HL-60 (cell line): ENCODE data around the gene RPL26.

Experiments used
- DNase-seq, 2 experiments: peaks; one replicate each; pipeline ENCODE4 v3.0.0-alpha.2; 2010 to 2020; ENCODE audit warnings: low read depth in 1 of 2, low spot score in 1 of 2
- H3K27ac ChIP-seq: fragments of 250-450 bp; sonication (Bioruptor Pico); replicated peaks from 2 replicates; pipeline ENCODE4 v1.5.1; 2020; ENCODE audit warnings: mild to moderate bottlenecking, moderate library complexity
- H3K27me3 ChIP-seq: fragments of 250-450 bp; sonication (Bioruptor Pico); 2 replicates; pipeline ENCODE4 v1.5.1; 2021; ENCODE audit warnings: mild to moderate bottlenecking, moderate library complexity; ENCODE audit not compliant: insufficient read depth, poor library complexity, severe bottlenecking
- H3K4me3 ChIP-seq: replicated peaks from 2 replicates; pipeline ENCODE4 v1.5.1; 2011; ENCODE audit warnings: mild to moderate bottlenecking, control low read depth, low read length; ENCODE audit not compliant: insufficient read depth
- GABPA ChIP-seq: IDR thresholded peaks from 2 replicates; pipeline ENCODE4 v1.6.1; 2012; ENCODE audit warnings: low read depth
- POLR2AphosphoS5 ChIP-seq: IDR thresholded peaks from 2 replicates; pipeline ENCODE4 v1.6.1; 2012; ENCODE audit warnings: low read depth
- SPI1 ChIP-seq: IDR thresholded peaks from 2 replicates; pipeline ENCODE4 v1.6.1; 2012; ENCODE audit warnings: low read depth, mild to moderate bottlenecking, borderline replicate concordance
- TF ChIP-seq, protein P1 (sequence below): IDR thresholded peaks from 2 replicates; pipeline ENCODE4 v1.6.1; 2012; ENCODE audit warnings: low read depth; ENCODE audit not compliant: insufficient replicate concordance
- TF ChIP-seq, protein P2 (sequence below): IDR thresholded peaks from one replicate; pipeline ENCODE4 v1.5.1; 2011; ENCODE audit warnings: low read length, control low read depth, inconsistent platforms; ENCODE audit not compliant: insufficient read depth

RPL26 gene

DNA sequence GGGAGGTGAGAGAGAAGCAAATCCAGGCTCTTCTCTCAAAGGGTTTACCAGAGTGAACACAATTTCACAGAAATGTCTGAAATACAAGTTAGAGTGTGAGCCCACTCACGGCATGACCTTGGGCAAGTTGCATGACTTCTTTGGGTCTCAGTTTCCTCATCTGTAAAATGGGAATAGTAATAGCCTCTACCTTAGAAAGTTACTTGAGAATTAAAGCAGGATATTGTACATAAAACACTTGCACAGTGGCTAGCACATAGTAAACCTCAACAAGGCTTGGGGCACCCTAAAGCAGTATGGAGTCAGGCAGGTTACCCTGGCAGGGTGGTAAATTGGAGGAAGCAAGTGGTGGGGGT, 27.9 kb upstream of the RPL26 start:
- TF ChIP-seq SPI1 (no peak), POLR2AphosphoS5 (no peak), GABPA (no peak)
- TF ChIP-seq, protein P1, sequence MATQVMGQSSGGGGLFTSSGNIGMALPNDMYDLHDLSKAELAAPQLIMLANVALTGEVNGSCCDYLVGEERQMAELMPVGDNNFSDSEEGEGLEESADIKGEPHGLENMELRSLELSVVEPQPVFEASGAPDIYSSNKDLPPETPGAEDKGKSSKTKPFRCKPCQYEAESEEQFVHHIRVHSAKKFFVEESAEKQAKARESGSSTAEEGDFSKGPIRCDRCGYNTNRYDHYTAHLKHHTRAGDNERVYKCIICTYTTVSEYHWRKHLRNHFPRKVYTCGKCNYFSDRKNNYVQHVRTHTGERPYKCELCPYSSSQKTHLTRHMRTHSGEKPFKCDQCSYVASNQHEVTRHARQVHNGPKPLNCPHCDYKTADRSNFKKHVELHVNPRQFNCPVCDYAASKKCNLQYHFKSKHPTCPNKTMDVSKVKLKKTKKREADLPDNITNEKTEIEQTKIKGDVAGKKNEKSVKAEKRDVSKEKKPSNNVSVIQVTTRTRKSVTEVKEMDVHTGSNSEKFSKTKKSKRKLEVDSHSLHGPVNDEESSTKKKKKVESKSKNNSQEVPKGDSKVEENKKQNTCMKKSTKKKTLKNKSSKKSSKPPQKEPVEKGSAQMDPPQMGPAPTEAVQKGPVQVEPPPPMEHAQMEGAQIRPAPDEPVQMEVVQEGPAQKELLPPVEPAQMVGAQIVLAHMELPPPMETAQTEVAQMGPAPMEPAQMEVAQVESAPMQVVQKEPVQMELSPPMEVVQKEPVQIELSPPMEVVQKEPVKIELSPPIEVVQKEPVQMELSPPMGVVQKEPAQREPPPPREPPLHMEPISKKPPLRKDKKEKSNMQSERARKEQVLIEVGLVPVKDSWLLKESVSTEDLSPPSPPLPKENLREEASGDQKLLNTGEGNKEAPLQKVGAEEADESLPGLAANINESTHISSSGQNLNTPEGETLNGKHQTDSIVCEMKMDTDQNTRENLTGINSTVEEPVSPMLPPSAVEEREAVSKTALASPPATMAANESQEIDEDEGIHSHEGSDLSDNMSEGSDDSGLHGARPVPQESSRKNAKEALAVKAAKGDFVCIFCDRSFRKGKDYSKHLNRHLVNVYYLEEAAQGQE: no peak
- TF ChIP-seq, protein P2, sequence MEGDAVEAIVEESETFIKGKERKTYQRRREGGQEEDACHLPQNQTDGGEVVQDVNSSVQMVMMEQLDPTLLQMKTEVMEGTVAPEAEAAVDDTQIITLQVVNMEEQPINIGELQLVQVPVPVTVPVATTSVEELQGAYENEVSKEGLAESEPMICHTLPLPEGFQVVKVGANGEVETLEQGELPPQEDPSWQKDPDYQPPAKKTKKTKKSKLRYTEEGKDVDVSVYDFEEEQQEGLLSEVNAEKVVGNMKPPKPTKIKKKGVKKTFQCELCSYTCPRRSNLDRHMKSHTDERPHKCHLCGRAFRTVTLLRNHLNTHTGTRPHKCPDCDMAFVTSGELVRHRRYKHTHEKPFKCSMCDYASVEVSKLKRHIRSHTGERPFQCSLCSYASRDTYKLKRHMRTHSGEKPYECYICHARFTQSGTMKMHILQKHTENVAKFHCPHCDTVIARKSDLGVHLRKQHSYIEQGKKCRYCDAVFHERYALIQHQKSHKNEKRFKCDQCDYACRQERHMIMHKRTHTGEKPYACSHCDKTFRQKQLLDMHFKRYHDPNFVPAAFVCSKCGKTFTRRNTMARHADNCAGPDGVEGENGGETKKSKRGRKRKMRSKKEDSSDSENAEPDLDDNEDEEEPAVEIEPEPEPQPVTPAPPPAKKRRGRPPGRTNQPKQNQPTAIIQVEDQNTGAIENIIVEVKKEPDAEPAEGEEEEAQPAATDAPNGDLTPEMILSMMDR: no peak
- no peaks in the 10 kb centered on the region for H3K27me3 ChIP-seq

DNA sequence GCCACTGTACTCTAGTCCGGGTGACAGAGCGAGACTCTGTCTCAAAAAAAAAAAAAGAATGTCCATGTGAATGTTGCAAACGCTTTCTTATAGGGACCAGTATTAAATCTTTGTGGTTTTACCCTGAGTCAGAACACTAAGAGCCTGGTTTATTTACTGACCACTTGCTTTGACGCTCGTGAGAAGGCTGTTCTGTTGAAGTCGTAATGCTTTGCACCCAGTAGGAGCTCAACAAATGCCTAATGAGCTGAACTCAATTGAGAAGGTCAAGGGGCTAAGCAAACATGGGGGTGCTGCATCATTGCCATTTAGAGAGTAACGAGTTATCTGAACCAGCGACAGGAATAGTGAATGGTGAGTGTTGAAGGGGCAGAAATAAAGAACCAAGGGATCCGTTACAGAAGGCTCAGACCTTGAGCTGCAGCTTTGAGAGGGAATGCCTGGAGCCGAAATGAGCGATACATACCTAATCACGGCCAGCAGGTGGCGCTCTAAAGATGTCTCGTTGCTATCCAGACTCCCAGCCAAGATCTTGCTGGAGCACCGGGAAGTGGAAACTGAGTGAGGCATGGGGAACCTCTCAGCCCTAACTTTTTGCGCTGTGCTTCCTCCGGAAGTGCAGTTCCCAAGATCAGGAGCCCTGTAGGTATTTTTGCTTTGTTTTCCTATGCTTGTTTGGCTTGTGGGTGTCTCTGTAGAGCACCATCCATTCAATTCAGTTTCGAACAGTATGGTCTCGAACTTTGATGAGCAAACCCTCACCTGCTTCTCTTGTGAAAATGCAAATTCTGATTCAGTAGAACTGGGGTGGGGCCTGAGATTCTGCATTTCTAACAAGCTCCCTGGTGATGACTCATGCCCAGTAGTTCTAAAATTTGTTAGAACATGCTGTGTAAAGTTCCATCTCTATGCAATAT, 27.2 kb upstream of the RPL26 start:
- Histone ChIP-seq H3K27ac (no peak overlapping the region), H3K4me3 (no peak overlapping the region), H3K27me3 (no peaks in the 10 kb centered on the region)
- TF ChIP-seq POLR2AphosphoS5: no peak
- TF ChIP-seq, protein P2: peak; percentile 31
- TF ChIP-seq, protein P1: no peak
- peak; percentile 66 to 72 for DNase-seq

More for the DNA sequence above, 27.9 kb upstream of the RPL26 start:
- DNase-seq: no peak
- Histone ChIP-seq H3K27ac (no peak overlapping the region), H3K4me3 (no peak overlapping the region)

DNA sequence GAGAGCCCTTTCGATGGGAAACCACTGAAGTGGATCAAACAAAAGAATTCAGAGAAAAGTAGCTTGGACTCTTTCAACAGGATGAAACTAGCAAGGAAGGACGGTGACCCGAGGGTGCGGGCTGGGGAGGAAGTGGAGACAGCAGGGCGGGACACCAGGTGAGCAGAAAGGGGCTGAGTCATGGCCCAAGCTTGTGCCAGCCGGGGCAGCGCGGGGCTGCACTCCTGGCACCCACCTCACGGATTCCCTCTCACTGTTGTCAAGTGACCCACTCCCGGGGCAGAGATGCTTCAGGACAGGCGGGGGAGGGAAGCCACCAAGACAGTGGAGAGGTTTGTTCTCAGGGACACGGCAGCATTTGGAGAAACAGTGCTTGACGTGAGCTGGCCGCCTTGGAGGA, 25.4 kb upstream of the RPL26 start:
- no peak overlapping the region for H3K27ac ChIP-seq
- no peaks in the 10 kb centered on the region for H3K27me3 ChIP-seq
- H3K4me3 ChIP-seq: no peak overlapping the region
- DNase-seq: no peak
- TF ChIP-seq, protein P1: no peak
- TF ChIP-seq GABPA (no peak), POLR2AphosphoS5 (no peak), SPI1 (no peak)
- TF ChIP-seq, protein P2: no peak
